Measurements from ENCODE around the gene AMFR. TPM values are rescaled to one million over a fixed set of nuclear protein-coding genes. Genes with fewer than 3 reads are reported as not detected.

Gene AMFR
- total RNA-seq, 1 experiment from 2014 or later, result 25.6 TPM

GRCh38 chr16:56367764-56368163 is 57.6 kb downstream of the AMFR start:
- Histone ChIP-seq H4K91ac (ENCODE audit: insufficient read length, low read depth, low read length) (no peak overlapping the region), H3T11ph (ENCODE audit: low read length) (no peak overlapping the region), H3K79me2 (ENCODE audit: insufficient read depth, low read length) (no peaks in the 10 kb centered on the region), H2BK12ac (ENCODE audit: insufficient read length, low read depth, low read length) (no peak overlapping the region), H3K4me2 (ENCODE audit: insufficient read depth, insufficient read length, low read length) (no peak overlapping the region), H2BK5ac (ENCODE audit: insufficient read length, low read length) (no peak overlapping the region), H3K23ac (ENCODE audit: insufficient read length, low read depth, low read length) (no peak overlapping the region), H3K79me1 (ENCODE audit: insufficient read depth, low read depth, low read length, poor library complexity, severe bottlenecking) (no peaks in the 10 kb centered on the region), H4K5ac (ENCODE audit: insufficient read length, low read depth, low read length) (no peak overlapping the region), H3K14ac (ENCODE audit: insufficient read depth, low read length) (no peak overlapping the region), H3K56ac (ENCODE audit: insufficient read length, low read depth, low read length) (no peak overlapping the region), H3K9me3 (ENCODE audit: control insufficient read depth, low read depth, low read length) (no peaks in the 10 kb centered on the region), H2AFZ (ENCODE audit: low read length) (no peak overlapping the region), H4K8ac (replicated peaks; ENCODE audit: insufficient read length, low read depth, low read length) (no peak overlapping the region), H3K18ac (ENCODE audit: insufficient read length, low read depth, low read length) (no peak overlapping the region), H2BK15ac (ENCODE audit: low read depth, low read length) (no peak overlapping the region), H2AK5ac (ENCODE audit: insufficient read length, low read length) (no peak overlapping the region), H2BK120ac (ENCODE audit: low read depth, low read length, poor library complexity, severe bottlenecking) (no peak overlapping the region), H3K9ac (ENCODE audit: extremely low read depth, insufficient read length, low read length) (no peak overlapping the region), H3K4ac (ENCODE audit: low read depth, low read length) (no peak overlapping the region), H3K4me1 (ENCODE audit: insufficient read depth, low read length) (no peaks in the 10 kb centered on the region), H4K20me1 (ENCODE audit: control insufficient read depth, insufficient read depth, insufficient read length) (no peaks in the 10 kb centered on the region), H2BK20ac (ENCODE audit: low read depth, low read length, poor library complexity, severe bottlenecking) (no peak overlapping the region), H3K23me2 (ENCODE audit: insufficient read length, low read depth, low read length, poor library complexity, severe bottlenecking) (no peaks in the 10 kb centered on the region), H3K27ac (ENCODE audit: insufficient read length, low read depth, low read length) (no peak overlapping the region), H3K27me3 (ENCODE audit: insufficient read depth, low read length) (no peaks in the 10 kb centered on the region)
- no peaks in the 10 kb centered on the region for H3K9me3 Mint-ChIP-seq
- DNase-seq, result no peak
- H3K27ac Mint-ChIP-seq, result no peak overlapping the region
- TF ChIP-seq CTCF (conservative IDR thresholded peaks at IDR 0.05), result no peak
- no peak overlapping the region for H3K4me3 Mint-ChIP-seq
- H3K27me3 Mint-ChIP-seq (ENCODE audit: low read depth), result no peaks in the 10 kb centered on the region
- H3K36me3 Mint-ChIP-seq (ENCODE audit: insufficient read depth in 1 of 3, low read depth in 3 of 3), result peaks cover 5 to 20% (median 11%) of the 10 kb centered on the region in 3 experiments; a peak in 6 of 7 replicates
- H3K4me1 Mint-ChIP-seq, result 0 out of 4 replicates have a peak, but pooled peaks cover 0 to 2% of the 10 kb centered on the region in 2 experiments
- WGBS (ENCODE audit: extremely low coverage, insufficient read length, low lambda C conversion rate), result no CpG with 5 or more reads among the region's 6 CpGs
